GM18907 (cell line): ENCODE measurements around the gene SAP30BP.
"Not testable (repeated sequence)": the region's sequence is repeated elsewhere in the genome, so short reads cannot be mapped to it uniquely, and the experiment has no call there.

Experiments
- ATAC-seq: cut with Tn5 transposase; IDR thresholded peaks from one replicate; pipeline ENCODE4 v1.9.1; 2021; ENCODE audit warnings: mild to moderate bottlenecking, moderate library complexity; ENCODE audit not compliant: unreplicated experiment

The SAP30BP gene

GRCh38 chr17:75633486-75634375 lies 33.4 kb upstream of the SAP30BP start:
- no peak for ATAC-seq

GRCh38 chr17:75634376-75634740 lies 32.8 kb upstream of the SAP30BP start:
- ATAC-seq = no peak

- no peak for ATAC-seq
Measured at GRCh38 chr17:75634754-75635609, 32.2 kb upstream of the SAP30BP start.

GRCh38 chr17:75635610-75636202 lies 31.4 kb upstream of the SAP30BP start:
- no peak for ATAC-seq

- no peak for ATAC-seq
Measured at GRCh38 chr17:75636381-75637142, 30.6 kb upstream of the SAP30BP start.

GRCh38 chr17:75637143-75637538 lies 30.0 kb upstream of the SAP30BP start:
- no peak for ATAC-seq

GRCh38 chr17:75637551-75637950 lies 29.6 kb upstream of the SAP30BP start:
- ATAC-seq = no peak

- ATAC-seq = not testable (repeated sequence)
Measured at GRCh38 chr17:75638039-75638438, 29.1 kb upstream of the SAP30BP start.

- ATAC-seq = no peak
Measured at GRCh38 chr17:75638893-75639292, 28.2 kb upstream of the SAP30BP start.

- ATAC-seq = no peak
Measured at GRCh38 chr17:75639327-75639726, 27.8 kb upstream of the SAP30BP start.

- ATAC-seq = no peak
Measured at GRCh38 chr17:75639771-75640555, 27.2 kb upstream of the SAP30BP start.

GRCh38 chr17:75640556-75641119 lies 26.5 kb upstream of the SAP30BP start:
- no peak for ATAC-seq

- ATAC-seq = no peak
Measured at GRCh38 chr17:75641343-75641742, 25.8 kb upstream of the SAP30BP start.

- no peak for ATAC-seq
Measured at GRCh38 chr17:75642182-75642783, 24.9 kb upstream of the SAP30BP start.

- no peak for ATAC-seq
Measured at GRCh38 chr17:75642784-75643642, 24.1 kb upstream of the SAP30BP start.

- ATAC-seq = no peak
Measured at GRCh38 chr17:75643643-75644017, 23.5 kb upstream of the SAP30BP start.

- ATAC-seq = no peak
Measured at GRCh38 chr17:75645501-75645888, 21.6 kb upstream of the SAP30BP start.

- ATAC-seq = peak; percentile 84
Measured at GRCh38 chr17:75645889-75646637, 21.1 kb upstream of the SAP30BP start.
